Measurements from ENCODE around the gene NR4A2.

DNA sequence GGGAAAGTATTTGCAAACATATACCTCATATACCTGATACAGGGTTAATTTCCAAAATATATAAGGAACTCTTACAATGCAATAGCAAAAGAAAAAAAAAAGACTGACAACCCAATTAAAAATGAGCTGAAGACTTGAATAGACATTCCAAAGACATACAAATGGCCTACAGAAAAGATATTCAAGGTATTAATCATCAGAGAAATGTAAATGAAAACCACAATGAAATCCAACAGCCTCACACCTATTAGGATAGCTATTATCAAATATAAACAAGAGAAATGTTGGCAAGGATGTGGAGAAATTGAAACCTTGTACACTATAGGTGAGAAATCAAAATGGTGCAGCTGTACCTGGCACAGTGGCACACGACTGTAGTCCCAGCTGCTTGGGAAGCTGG, 25.7 kb downstream of the NR4A2 start:
- no peak for TF ChIP-seq CTCF (IDR thresholded peaks at IDR 0.05)
- TF ChIP-seq POLR2A (IDR thresholded peaks at IDR 0.05) = no peak
